GM19395 (cell line): ENCODE measurements around the gene NHERF2.

Source experiments
- ATAC-seq: cut with Tn5 transposase; IDR thresholded peaks from one replicate; pipeline ENCODE4 v1.9.1; 2021; ENCODE audit warnings: mild to moderate bottlenecking, moderate library complexity; ENCODE audit not compliant: unreplicated experiment

Gene NHERF2

GRCh38 chr16:2078691-2079090 is 52.0 kb downstream of the NHERF2 start:
- ATAC-seq: no peak

- no peak for ATAC-seq
Observed at GRCh38 chr16:2079311-2079800, 52.7 kb downstream of the NHERF2 start.

GRCh38 chr16:2079991-2080390 is 53.3 kb downstream of the NHERF2 start:
- ATAC-seq: no peak

- no peak for ATAC-seq
Observed at GRCh38 chr16:2081201-2082084, 54.7 kb downstream of the NHERF2 start.

- no peak for ATAC-seq
Observed at GRCh38 chr16:2082171-2082982, 55.7 kb downstream of the NHERF2 start.

- no peak for ATAC-seq
Observed at GRCh38 chr16:2082983-2083364, 56.3 kb downstream of the NHERF2 start.

GRCh38 chr16:2083409-2083808 is 56.7 kb downstream of the NHERF2 start:
- ATAC-seq: no peak

GRCh38 chr16:2083876-2084780 is 57.4 kb downstream of the NHERF2 start:
- no peak for ATAC-seq

GRCh38 chr16:2084895-2085625 is 58.4 kb downstream of the NHERF2 start:
- no peak for ATAC-seq

- no peak for ATAC-seq
Observed at GRCh38 chr16:2085669-2086068, 59.0 kb downstream of the NHERF2 start.

GRCh38 chr16:2086106-2086742 is 59.5 kb downstream of the NHERF2 start:
- no peak for ATAC-seq

- ATAC-seq: no peak
Observed at GRCh38 chr16:2086812-2087747, 60.4 kb downstream of the NHERF2 start.

GRCh38 chr16:2087748-2088631 is 61.3 kb downstream of the NHERF2 start:
- no peak for ATAC-seq
